HepG2 (cell line): ENCODE measurements around the gene ZPBP. TPM values are rescaled to one million over a fixed set of nuclear protein-coding genes. Genes with fewer than 3 reads are reported as not detected.

ENCODE experiments used
- ATAC-seq: fragments of 200-7000 bp; cut with Tn5 transposase; 3 replicates; pipeline ENCODE4 v1.9.1; 2020; ENCODE audit warnings: mild to moderate bottlenecking, moderate library complexity
- BruUV-seq: library from RNA; stranded (reverse); fragments of 400-500 nt; replicated peaks from 2 replicates; lab custom pipeline; 2021; lab: Mats Ljungman, UMichigan
- CTCF ChIA-PET: fragments of 300-600 bp; formaldehyde crosslinking; extraction: SDS; loops from one replicate; lab custom pipeline; 2021; ENCODE audit warnings: low total read pairs, inconsistent platforms, low intra/inter-chr PET ratio; lab: Yijun Ruan, JAX
- POLR2A ChIA-PET: fragments of 350-600 bp; sonication (Branson Sonifier 250); formaldehyde crosslinking; loops from one replicate; lab custom pipeline; 2020; ENCODE audit warnings: antibody characterized with exemption, inconsistent platforms; lab: Yijun Ruan, JAX
- DNase-seq: peaks from one replicate; pipeline ENCODE4 v3.0.0-alpha.2; 2015; ENCODE audit warnings: low spot score
- FAIRE-seq: peaks from 3 replicates; lab custom pipeline; 2011; peaks lifted over from hg19 to GRCh38; lab: Jason Lieb, UNC
- H2AFZ ChIP-seq: one replicate; pipeline ENCODE4 v1.6.1; 2011; ENCODE audit warnings: low read length, inconsistent platforms
- H3K27ac ChIP-seq: fragments of 300-600 bp; 3 replicates; pipeline ENCODE4 v1.8.0; 2011; ENCODE audit warnings: mixed run types, mild to moderate bottlenecking, mixed read lengths, low read length, inconsistent platforms; ENCODE audit not compliant: insufficient read depth; ENCODE audit errors: extremely low read length
- H3K27me3 ChIP-seq, 2 experiments: fragments of 200-600 bp in 1 of 2; 2 replicates in 1 of 2; 3 replicates in 1 of 2; pipeline versions ENCODE4 v1.6.0 to v1.8.0; 2011; ENCODE audit warnings: low read length in 2 of 2, mild to moderate bottlenecking in 2 of 2, moderate library complexity in 2 of 2, inconsistent platforms in 1 of 2; ENCODE audit not compliant: insufficient read depth in 2 of 2, control insufficient read depth in 1 of 2
- H3K36me3 ChIP-seq, 2 experiments: fragments of 200-600 bp in 1 of 2; replicated peaks in 1 of 2; 2 replicates in 1 of 2; 3 replicates in 1 of 2; pipeline versions ENCODE4 v1.5.1 to v1.8.0; 2011; ENCODE audit warnings: low read length in 2 of 2, inconsistent platforms in 1 of 2; ENCODE audit not compliant: insufficient read depth in 2 of 2, control insufficient read depth in 1 of 2
- H3K4me1 ChIP-seq: 2 replicates; pipeline ENCODE4 v1.5.1; 2012; ENCODE audit warnings: low read length, inconsistent platforms; ENCODE audit not compliant: insufficient read depth
- H3K4me2 ChIP-seq: 2 replicates; pipeline ENCODE4 v1.6.0; 2011; ENCODE audit warnings: low read depth, low read length, inconsistent platforms
- H3K4me3 ChIP-seq, 3 experiments: fragments of 200-600 bp in 1 of 3; sonication (generic), shearing (Covaris generic) in 1 of 3; replicated peaks in 1 of 3; 2 replicates each; pipeline ENCODE4 v1.5.1; 2011 to 2016; ENCODE audit warnings: low read length in 3 of 3, inconsistent platforms in 2 of 3, low read depth in 2 of 3, mild to moderate bottlenecking in 2 of 3, control low read depth in 1 of 3, mixed read lengths in 1 of 3; ENCODE audit not compliant: insufficient read depth in 1 of 3
- H3K79me2 ChIP-seq: one replicate; pipeline ENCODE4 v1.6.1; 2011; ENCODE audit warnings: low read length, inconsistent platforms; ENCODE audit not compliant: insufficient read depth
- H3K9ac ChIP-seq: 2 replicates; pipeline ENCODE4 v1.6.0; 2011; ENCODE audit warnings: mild to moderate bottlenecking, low read depth, low read length, inconsistent platforms; ENCODE audit not compliant: insufficient read depth
- H3K9me3 ChIP-seq: 2 replicates; pipeline ENCODE4 v1.5.1; 2012; ENCODE audit warnings: mild to moderate bottlenecking, low read length
- H4K20me1 ChIP-seq: 2 replicates; pipeline ENCODE4 v1.6.0; 2011; ENCODE audit warnings: inconsistent platforms, mild to moderate bottlenecking, low read length, moderate library complexity; ENCODE audit not compliant: insufficient read depth
- HMGXB3 ChIP-seq: sonication (generic); formaldehyde crosslinking; IDR thresholded peaks from 2 replicates; pipeline ENCODE4 v1.4.0; 2020; ENCODE audit warnings: missing genetic modification reagents, borderline replicate concordance
- ISX ChIP-seq: sonication (generic); formaldehyde crosslinking; conservative IDR thresholded peaks from 2 replicates; pipeline ENCODE4 v1.5.0; 2020; ENCODE audit warnings: missing genetic modification reagents
- NKX3-1 ChIP-seq: sonication (generic); formaldehyde crosslinking; IDR thresholded peaks from 2 replicates; pipeline ENCODE4 v1.5.0; 2020; ENCODE audit warnings: missing genetic modification reagents
- SOX6 ChIP-seq, 2 experiments: fragments of 450-650 bp in 1 of 2; sonication (generic) in 1 of 2; formaldehyde crosslinking in 1 of 2; IDR thresholded peaks; 2 replicates each; pipeline versions ENCODE4 v1.4.0 to v1.6.1; 2017 to 2020; ENCODE audit warnings: antibody characterized with exemption in 1 of 2, mild to moderate bottlenecking in 1 of 2, missing genetic modification reagents in 1 of 2
- ZNF136 ChIP-seq: sonication (generic); formaldehyde crosslinking; IDR thresholded peaks from 2 replicates; pipeline ENCODE4 v1.8.1; 2022; ENCODE audit warnings: low read depth, mild to moderate bottlenecking, moderate library complexity, missing genetic modification reagents
- ZNF484 ChIP-seq: sonication (generic); formaldehyde crosslinking; IDR thresholded peaks from 2 replicates; pipeline ENCODE4 v1.5.1; 2020; ENCODE audit warnings: mild to moderate bottlenecking, low read depth, missing genetic modification reagents, borderline replicate concordance
- ZNF543 ChIP-seq: sonication (generic); formaldehyde crosslinking; IDR thresholded peaks from 2 replicates; pipeline ENCODE4 v1.4.0; 2020; ENCODE audit warnings: mild to moderate bottlenecking, missing genetic modification reagents
- ZNF577 ChIP-seq: sonication (generic); formaldehyde crosslinking; IDR thresholded peaks from 2 replicates; pipeline ENCODE4 v1.4.0; 2020; ENCODE audit warnings: mild to moderate bottlenecking, low read depth, missing genetic modification reagents, borderline replicate concordance
- ZNF879 ChIP-seq: sonication (generic); formaldehyde crosslinking; IDR thresholded peaks from 2 replicates; pipeline ENCODE4 v1.8.1; 2023; ENCODE audit warnings: missing genetic modification reagents
- WGBS: methylation state at CpG from one replicate; pipeline ENCODE4 v1.1.6; 2017; ENCODE audit warnings: low lambda C conversion rate; 5-methylcytosine and 5-hydroxymethylcytosine counted together
- in situ Hi-C: cut with HindIII; loops from 2 replicates; pipeline ENCODE4 v1.10.0; 2017; ENCODE audit warnings: low pct_unique_long_range_greater_than_20kb; ENCODE audit not compliant: extremely low pct_ligation_motif_present
- intact Hi-C: fragments of 100-400 bp; cut with micrococcal nuclease; formaldehyde crosslinking; loops from one replicate; pipeline ENCODE4 v1.10.0; 2022; ENCODE audit not compliant: unreplicated experiment
- polyA plus RNA-seq, 8 experiments: library from polyadenylated mRNA; depleted of rRNA in 3 of 8; stranded (reverse) in 7 of 8; unstranded in 1 of 8; fragments of >200 nt; fragmentation: Illumina TruSeq in 4 of 8; extraction: Trizol in 4 of 8; gene quantifications; 2 replicates each; pipeline versions ENCODE4 v1.2.1 to v1.2.3, GENCODE V29; 2011 to 2016; ENCODE audit warnings: low read depth in 4 of 8, missing spikeins in 1 of 8, mixed read lengths in 1 of 8; ENCODE audit not compliant: insufficient read depth in 1 of 8
- total RNA-seq, 5 experiments: library from RNA; depleted of rRNA; stranded (reverse); fragments of >200 nt; fragmentation: Illumina TruSeq; extraction: Trizol; gene quantifications; 2 replicates each; pipeline ENCODE4 v1.2.3, GENCODE V29; 2016; ENCODE audit warnings: low read depth in 1 of 5

Gene ZPBP
- total and polyA plus RNA-seq, 2 of the 13 experiments (the other 11 are each of a cell fraction or from before 2014, with no cell fraction given), result not detected

GRCh38 chr7:49927631-49928030 lies 165.4 kb downstream of the ZPBP start:
- no peak overlapping the region for H3K4me2 ChIP-seq
- CTCF ChIA-PET, result no interaction called here
- no peaks in the 10 kb centered on the region for H3K27me3 ChIP-seq
- DNase-seq (no peak), FAIRE-seq (no peak), ATAC-seq (no peak)
- intact Hi-C loops, result no loop called here
- BruUV-seq, result no TSS peak
- peaks cover 55% of the 10 kb centered on the region for H3K9me3 ChIP-seq
- no peaks in the 10 kb centered on the region for H3K36me3 ChIP-seq
- TF ChIP-seq ZNF136 (CRISPR knock-in tag) (no peak), ISX (CRISPR knock-in tag) (no peak), ZNF484 (no peak), ZNF879 (no peak), SOX6 (IDR thresholded peaks at IDR 0.05) (no peak), SOX6 (CRISPR knock-in tag; IDR thresholded peaks at IDR 0.05) (no peak), ZNF577 (CRISPR knock-in tag) (no peak), HMGXB3 (CRISPR knock-in tag) (no peak), ZNF543 (CRISPR knock-in tag) (no peak), NKX3-1 (no peak)
- H4K20me1 ChIP-seq, result no peaks in the 10 kb centered on the region
- H3K27ac ChIP-seq, result no peak overlapping the region
- 0% methylated on average over 4 of the region's 5 CpGs for WGBS
- no peak overlapping the region for H3K9ac ChIP-seq
- POLR2A ChIA-PET, result no interaction called here
- no peaks in the 10 kb centered on the region for H3K4me1 ChIP-seq
- in situ Hi-C loops, result no loop called here
- H2AFZ ChIP-seq, result no peak overlapping the region
- H3K4me3 ChIP-seq, result no peak overlapping the region
- H3K79me2 ChIP-seq, result no peaks in the 10 kb centered on the region
